GM13977 (cell line): ENCODE data around the gene ZDHHC22.

Experiments used
- DNase-seq: peaks from one replicate; pipeline ENCODE4 v3.0.0; 2012; ENCODE audit warnings: low spot score
- CTCF ChIP-seq: IDR thresholded peaks from 2 replicates; pipeline ENCODE4 v1.5.1; 2012; ENCODE audit warnings: mild to moderate bottlenecking, control low read depth; ENCODE audit not compliant: insufficient read depth; ENCODE audit errors: extremely low read depth, missing control alignments
- in situ Hi-C: fragments of 300-500 bp; cut with MboI; formaldehyde crosslinking; loops from one replicate; pipeline ENCODE4 v1.12.0; 2022; ENCODE audit warnings: low sequenced_read_pairs, low pct_unique_long_range_greater_than_20kb, mixed read lengths, inconsistent platforms; ENCODE audit not compliant: unreplicated experiment

The ZDHHC22 gene

GRCh38 chr14:77140359-77141213 lies 1.0 kb downstream of the ZDHHC22 start:
- in situ Hi-C loops, result loop anchor here (25.0 kb wide), 1 partner anchor 397 kb away; no protein-coding TSS in a partner anchor

DNA sequence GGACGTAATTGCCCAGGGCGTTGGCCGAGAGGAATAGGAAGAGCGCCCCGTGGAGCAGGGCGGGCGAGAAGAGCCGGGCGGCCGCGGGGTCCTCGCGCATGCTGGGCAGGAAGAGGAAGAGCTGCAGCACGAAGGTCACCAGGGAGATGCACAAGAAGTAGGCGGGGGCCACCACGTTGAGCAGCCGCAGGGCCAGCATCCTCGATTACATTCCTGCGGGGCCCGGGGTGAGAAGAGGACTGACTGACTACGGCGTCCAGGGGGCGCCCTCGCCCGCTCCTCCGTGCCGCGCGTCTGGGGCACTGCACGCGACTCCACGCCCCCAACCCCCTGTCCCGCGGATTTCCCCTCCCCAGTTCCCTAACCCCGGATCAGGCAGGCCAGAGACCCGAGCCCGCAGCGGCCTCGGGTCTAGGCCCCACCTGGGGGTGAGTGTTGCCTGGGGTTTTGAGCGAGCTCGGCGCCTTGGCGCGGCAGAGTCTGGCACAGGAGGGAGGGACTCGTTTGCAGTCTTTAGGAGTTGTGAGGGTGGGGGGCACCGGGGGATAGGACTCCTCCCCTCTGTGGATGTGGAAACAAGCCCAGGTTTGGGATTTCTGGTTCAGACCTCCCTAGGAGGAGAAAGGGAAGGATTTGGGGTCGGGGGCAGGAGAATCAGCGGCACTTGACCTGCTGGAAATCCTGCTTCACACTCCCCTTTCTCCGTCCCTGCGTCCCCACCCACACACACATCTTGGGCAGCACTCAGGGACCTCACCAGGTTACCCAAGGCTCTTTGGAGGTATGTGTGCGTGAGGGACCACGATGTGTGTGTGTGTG lies 1.8 kb downstream of the ZDHHC22 start:
- peak; percentile 82 for DNase-seq
- peak; percentile 68 for TF ChIP-seq CTCF
- in situ Hi-C loops, result loop anchor here (25.0 kb wide), 1 partner anchor 398 kb away; no protein-coding TSS in a partner anchor

More at GRCh38 chr14:77140359-77141213, 1.0 kb downstream of the ZDHHC22 start:
- TF ChIP-seq CTCF, result no peak
- DNase-seq, result no peak

GRCh38 chr14:77139022-77139421 lies 2.6 kb downstream of the ZDHHC22 start:
- DNase-seq, result no peak
- in situ Hi-C loops, result loop anchor here (25.0 kb wide), 1 partner anchor 398 kb away; no protein-coding TSS in a partner anchor
- TF ChIP-seq CTCF, result no peak

GRCh38 chr14:77133720-77134338 lies 7.8 kb downstream of the ZDHHC22 start:
- DNase-seq, result peak; percentile 84
- TF ChIP-seq CTCF, result no peak
- in situ Hi-C loops, result loop anchor here (25.0 kb wide), 1 partner anchor 403 kb away; no protein-coding TSS in a partner anchor

GRCh38 chr14:77131871-77132486 lies 9.6 kb downstream of the ZDHHC22 start:
- DNase-seq, result peak; percentile 6
- no peak for TF ChIP-seq CTCF
- in situ Hi-C loops, result loop anchor here (25.0 kb wide), 1 partner anchor 405 kb away; no protein-coding TSS in a partner anchor
